ENCODE results near the gene MARCKSL1.
"Not testable (repeated sequence)": the region's sequence is repeated elsewhere in the genome, so short reads cannot be mapped to it uniquely, and the experiment has no call there.

The MARCKSL1 gene

DNA sequence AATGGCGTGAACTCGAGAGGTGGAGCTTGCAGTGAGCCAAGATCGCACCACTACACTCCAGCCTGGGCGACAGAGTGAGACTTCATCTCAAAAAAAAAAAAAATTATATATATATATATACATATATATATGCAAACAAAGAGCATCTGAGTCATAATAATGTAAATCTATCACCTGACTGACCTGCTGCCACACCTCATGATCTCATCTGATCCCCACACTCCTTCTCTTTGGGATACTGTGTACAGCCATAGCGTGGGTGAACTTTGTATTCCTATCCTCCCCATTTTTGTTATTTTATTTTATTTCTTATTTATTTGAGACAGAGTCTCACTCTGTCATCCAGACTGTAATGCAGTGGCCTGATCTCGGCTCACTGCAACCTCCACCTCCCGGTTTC, 46.8 kb downstream of the MARCKSL1 start:
- TF ChIP-seq, protein P1, sequence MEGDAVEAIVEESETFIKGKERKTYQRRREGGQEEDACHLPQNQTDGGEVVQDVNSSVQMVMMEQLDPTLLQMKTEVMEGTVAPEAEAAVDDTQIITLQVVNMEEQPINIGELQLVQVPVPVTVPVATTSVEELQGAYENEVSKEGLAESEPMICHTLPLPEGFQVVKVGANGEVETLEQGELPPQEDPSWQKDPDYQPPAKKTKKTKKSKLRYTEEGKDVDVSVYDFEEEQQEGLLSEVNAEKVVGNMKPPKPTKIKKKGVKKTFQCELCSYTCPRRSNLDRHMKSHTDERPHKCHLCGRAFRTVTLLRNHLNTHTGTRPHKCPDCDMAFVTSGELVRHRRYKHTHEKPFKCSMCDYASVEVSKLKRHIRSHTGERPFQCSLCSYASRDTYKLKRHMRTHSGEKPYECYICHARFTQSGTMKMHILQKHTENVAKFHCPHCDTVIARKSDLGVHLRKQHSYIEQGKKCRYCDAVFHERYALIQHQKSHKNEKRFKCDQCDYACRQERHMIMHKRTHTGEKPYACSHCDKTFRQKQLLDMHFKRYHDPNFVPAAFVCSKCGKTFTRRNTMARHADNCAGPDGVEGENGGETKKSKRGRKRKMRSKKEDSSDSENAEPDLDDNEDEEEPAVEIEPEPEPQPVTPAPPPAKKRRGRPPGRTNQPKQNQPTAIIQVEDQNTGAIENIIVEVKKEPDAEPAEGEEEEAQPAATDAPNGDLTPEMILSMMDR (IDR thresholded peaks at IDR 0.05; ENCODE audit: borderline replicate concordance, insufficient read depth, low read depth, low read length), result no peak
- no peak overlapping the region for H3K4me3 ChIP-seq (ENCODE audit: low read depth, low read length)

DNA sequence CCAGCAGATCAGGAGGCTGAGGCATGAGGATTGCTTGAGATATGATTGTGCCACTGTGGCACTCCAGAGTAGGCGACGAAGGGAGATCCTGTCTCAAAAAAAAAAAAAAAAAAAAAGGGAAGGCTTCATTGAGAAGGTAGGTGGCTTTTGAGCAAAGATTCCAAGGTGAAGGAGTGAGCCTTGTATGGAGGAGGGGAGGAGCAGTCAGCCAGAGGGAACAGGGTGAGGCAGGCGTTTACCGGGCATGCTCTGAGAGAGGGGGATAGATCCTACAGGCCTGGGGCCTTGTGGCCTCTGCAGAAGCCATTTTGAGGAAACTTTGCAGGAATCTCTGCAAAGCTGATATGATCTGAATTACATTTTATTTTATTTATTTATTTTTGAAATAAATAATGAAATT, 49.3 kb downstream of the MARCKSL1 start:
- TF ChIP-seq, protein P1 (IDR thresholded peaks at IDR 0.05; ENCODE audit: borderline replicate concordance, insufficient read depth, low read depth, low read length), result no peak
- no peak overlapping the region for H3K4me3 ChIP-seq (ENCODE audit: low read depth, low read length)

GRCh38 chr1:32285658-32286057, 50.4 kb downstream of the MARCKSL1 start:
- TF ChIP-seq, protein P1 (IDR thresholded peaks at IDR 0.05; ENCODE audit: borderline replicate concordance, insufficient read depth, low read depth, low read length), result no peak

DNA sequence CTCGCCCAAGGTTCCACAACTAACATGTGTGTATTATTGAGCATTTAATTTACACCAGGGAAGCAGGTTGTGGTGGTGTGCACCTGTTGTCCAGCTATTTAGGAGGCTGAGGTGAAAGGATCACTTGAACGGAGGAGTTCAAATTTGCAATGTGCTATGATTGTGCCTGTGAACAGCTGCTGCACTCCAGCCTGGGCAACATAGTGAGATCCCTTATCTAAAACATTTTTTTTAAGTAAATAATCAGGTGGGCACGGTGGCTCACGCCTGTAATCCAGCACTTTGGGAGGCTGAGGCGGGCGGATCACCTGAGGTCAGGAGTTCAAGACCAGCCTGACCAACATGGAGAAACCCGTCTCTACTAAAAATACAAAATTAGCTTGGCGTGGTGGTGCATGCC, 51.3 kb downstream of the MARCKSL1 start:
- not testable (repeated sequence) for H3K4me3 ChIP-seq (ENCODE audit: low read depth, low read length)

More at GRCh38 chr1:32285658-32286057, 50.4 kb downstream of the MARCKSL1 start:
- H3K4me3 ChIP-seq (ENCODE audit: low read depth, low read length), result no peak overlapping the region
